Activated T-helper 1 cell treated with anti-CD3 and anti-CD28 coated beads, Interleukin-12 subunit alpha, Interleukin-12 subunit beta, Interleukin-2, Interleukin-4 antibody, amounts not matched to agents 30 ng/mL and 10 ng/mL and 1 ng/mL, durations not matched to agents 14 hours and 24 hours and 36 hours (primary cell): ENCODE results near the gene OR2B2. TPM values are rescaled to one million over a fixed set of nuclear protein-coding genes. Genes with fewer than 3 reads are reported as not detected.

Source experiments
- DNase-seq: peaks from one replicate; pipeline ENCODE4 v3.0.0; 2021; ENCODE audit warnings: low spot score
- H3K27ac Mint-ChIP-seq: one replicate; pipeline ENCODE4 v1.8.0; 2021; ENCODE audit warnings: mild to moderate bottlenecking, mixed read lengths
- H3K27me3 Mint-ChIP-seq: one replicate; pipeline ENCODE4 v1.8.0; 2022; ENCODE audit warnings: mild to moderate bottlenecking, moderate library complexity, mixed read lengths; ENCODE audit not compliant: insufficient read depth
- H3K36me3 Mint-ChIP-seq: one replicate; pipeline ENCODE4 v1.8.0; 2021; ENCODE audit warnings: low read depth, mixed read lengths
- H3K4me1 Mint-ChIP-seq: one replicate; pipeline ENCODE4 v1.8.0; 2021; ENCODE audit warnings: low read depth, mixed read lengths
- H3K4me3 Mint-ChIP-seq: one replicate; pipeline ENCODE4 v1.8.0; 2021; ENCODE audit warnings: mild to moderate bottlenecking, moderate library complexity, mixed read lengths
- H3K9me3 Mint-ChIP-seq: one replicate; pipeline ENCODE4 v1.8.0; 2021; ENCODE audit warnings: mixed read lengths
- intact Hi-C: fragments of 100-400 bp; cut with micrococcal nuclease; formaldehyde crosslinking; loops from one replicate; pipeline ENCODE4 v1.15.1; 2024
- total RNA-seq: library from RNA; stranded (reverse); gene quantifications from 2 replicates; pipeline ENCODE4 v1.2.3, GENCODE V29; 2022

OR2B2 gene
- total RNA-seq, 1 donor from 2014 or later, result not detected

- Mint-ChIP-seq H3K36me3 (peaks cover 1% of the 10 kb centered on the region), H3K9me3 (no peaks in the 10 kb centered on the region), H3K4me3 (no peak overlapping the region), H3K27ac (no peak overlapping the region), H3K27me3 (no peaks in the 10 kb centered on the region), H3K4me1 (peaks cover 61% of the 10 kb centered on the region)
- intact Hi-C loops, result loop anchor here (5.0 to 10.0 kb wide), 5 partner anchors 1294 to 1769 kb away; partner anchors contain the start of gene ABT1
- DNase-seq, result no peak
These were observed 20.8 kb downstream of the OR2B2 start for GRCh38 chr6:27891320-27891875.

- Mint-ChIP-seq H3K9me3 (no peaks in the 10 kb centered on the region), H3K4me3 (peak overlapping the region; percentile 75), H3K27me3 (no peaks in the 10 kb centered on the region), H3K4me1 (peaks cover 57% of the 10 kb centered on the region), H3K27ac (no peak overlapping the region), H3K36me3 (peaks cover 1% of the 10 kb centered on the region)
- intact Hi-C loops, result loop anchor here (1.0 to 10.0 kb wide), 6 partner anchors 17 to 1768 kb away; partner anchors contain the start of gene ABT1
- DNase-seq, result peak; percentile 87
These were observed 21.5 kb downstream of the OR2B2 start for GRCh38 chr6:27890445-27891319.

- H3K9me3 Mint-ChIP-seq, result no peaks in the 10 kb centered on the region
- no peak overlapping the region for H3K27ac Mint-ChIP-seq
- no peaks in the 10 kb centered on the region for H3K27me3 Mint-ChIP-seq
- peaks cover 1% of the 10 kb centered on the region for H3K36me3 Mint-ChIP-seq
- H3K4me3 Mint-ChIP-seq, result peak overlapping the region; percentile 75
- intact Hi-C loops, result loop anchor here (1.0 to 10.0 kb wide), 6 partner anchors 17 to 1768 kb away; partner anchors contain the start of gene ABT1
- H3K4me1 Mint-ChIP-seq, result peaks cover 57% of the 10 kb centered on the region
- peak; percentile 7 for DNase-seq
These were observed 22.4 kb downstream of the OR2B2 start for GRCh38 chr6:27889628-27890444.

- no peak overlapping the region for H3K27ac Mint-ChIP-seq
- intact Hi-C loops, result no loop called here
- no peak for DNase-seq
- H3K4me3 Mint-ChIP-seq, result peak overlapping the region; percentile 75
- peaks cover 57% of the 10 kb centered on the region for H3K4me1 Mint-ChIP-seq
- no peaks in the 10 kb centered on the region for H3K9me3 Mint-ChIP-seq
- H3K27me3 Mint-ChIP-seq, result no peaks in the 10 kb centered on the region
- peaks cover 1% of the 10 kb centered on the region for H3K36me3 Mint-ChIP-seq
These were observed 22.9 kb downstream of the OR2B2 start for GRCh38 chr6:27889275-27889627.

GRCh38 chr6:27888566-27888965 lies 23.6 kb downstream of the OR2B2 start:
- intact Hi-C loops, result loop anchor here (1.0 kb wide), 1 partner anchor 8 kb away; no protein-coding TSS in a partner anchor
- H3K9me3 Mint-ChIP-seq, result no peaks in the 10 kb centered on the region
- peaks cover 1% of the 10 kb centered on the region for H3K36me3 Mint-ChIP-seq
- DNase-seq, result no peak
- H3K27me3 Mint-ChIP-seq, result no peaks in the 10 kb centered on the region
- H3K4me1 Mint-ChIP-seq, result peaks cover 56% of the 10 kb centered on the region
- H3K4me3 Mint-ChIP-seq, result no peak overlapping the region
- peak overlapping the region; percentile 48 for H3K27ac Mint-ChIP-seq

GRCh38 chr6:27886073-27886472 lies 26.1 kb downstream of the OR2B2 start:
- Mint-ChIP-seq H3K36me3 (no peaks in the 10 kb centered on the region), H3K4me3 (no peak overlapping the region), H3K27ac (no peak overlapping the region), H3K9me3 (no peaks in the 10 kb centered on the region), H3K27me3 (no peaks in the 10 kb centered on the region), H3K4me1 (peaks cover 32% of the 10 kb centered on the region)
- DNase-seq, result no peak
- intact Hi-C loops, result no loop called here

GRCh38 chr6:27883136-27883535 lies 29.1 kb downstream of the OR2B2 start:
- intact Hi-C loops, result no loop called here
- no peak overlapping the region for H3K27ac Mint-ChIP-seq
- peaks cover 6% of the 10 kb centered on the region for H3K4me1 Mint-ChIP-seq
- no peaks in the 10 kb centered on the region for H3K9me3 Mint-ChIP-seq
- DNase-seq, result no peak
- no peaks in the 10 kb centered on the region for H3K27me3 Mint-ChIP-seq
- no peaks in the 10 kb centered on the region for H3K36me3 Mint-ChIP-seq
- H3K4me3 Mint-ChIP-seq, result no peak overlapping the region

GRCh38 chr6:27882624-27883023 lies 29.6 kb downstream of the OR2B2 start:
- Mint-ChIP-seq H3K4me3 (no peak overlapping the region), H3K4me1 (peaks cover 1% of the 10 kb centered on the region), H3K9me3 (no peaks in the 10 kb centered on the region), H3K27me3 (no peaks in the 10 kb centered on the region), H3K36me3 (no peaks in the 10 kb centered on the region), H3K27ac (no peak overlapping the region)
- no peak for DNase-seq
- intact Hi-C loops, result no loop called here

GRCh38 chr6:27879837-27880236 lies 32.4 kb downstream of the OR2B2 start:
- H3K27ac Mint-ChIP-seq, result peak overlapping the region; percentile 23
- no peak for DNase-seq
- H3K9me3 Mint-ChIP-seq, result no peaks in the 10 kb centered on the region
- no peaks in the 10 kb centered on the region for H3K27me3 Mint-ChIP-seq
- intact Hi-C loops, result loop anchor here (1.0 kb wide), 1 partner anchor 8 kb away; no protein-coding TSS in a partner anchor
- no peak overlapping the region for H3K4me3 Mint-ChIP-seq
- H3K4me1 Mint-ChIP-seq, result no peaks in the 10 kb centered on the region
- H3K36me3 Mint-ChIP-seq, result no peaks in the 10 kb centered on the region

- Mint-ChIP-seq H3K36me3 (no peaks in the 10 kb centered on the region), H3K4me1 (peaks cover 47% of the 10 kb centered on the region), H3K4me3 (peak overlapping the region; percentile 88), H3K27me3 (no peaks in the 10 kb centered on the region), H3K27ac (peak overlapping the region; percentile 96), H3K9me3 (no peaks in the 10 kb centered on the region)
- no peak for DNase-seq
- intact Hi-C loops, result no loop called here
These were observed 38.2 kb downstream of the OR2B2 start for GRCh38 chr6:27874016-27874415.

GRCh38 chr6:27873021-27873940 lies 38.9 kb downstream of the OR2B2 start:
- DNase-seq, result peak; percentile 78
- Mint-ChIP-seq H3K4me1 (peaks cover 52% of the 10 kb centered on the region), H3K27ac (peak overlapping the region; percentile 96), H3K36me3 (no peaks in the 10 kb centered on the region), H3K27me3 (no peaks in the 10 kb centered on the region), H3K9me3 (no peaks in the 10 kb centered on the region), H3K4me3 (peak overlapping the region; percentile 88)
- intact Hi-C loops, result loop anchor here (1.0 to 2.0 kb wide), 7 partner anchors 8 to 1852 kb away; a partner anchor contains a TSS

GRCh38 chr6:27872642-27873020 lies 39.6 kb downstream of the OR2B2 start:
- H3K27ac Mint-ChIP-seq, result peak overlapping the region; percentile 96
- DNase-seq, result peak; percentile 41
- intact Hi-C loops, result loop anchor here (1.0 to 2.0 kb wide), 10 partner anchors 7 to 1852 kb away; a partner anchor contains a TSS
- peak overlapping the region; percentile 88 for H3K4me3 Mint-ChIP-seq
- H3K9me3 Mint-ChIP-seq, result no peaks in the 10 kb centered on the region
- no peaks in the 10 kb centered on the region for H3K36me3 Mint-ChIP-seq
- H3K4me1 Mint-ChIP-seq, result peaks cover 59% of the 10 kb centered on the region
- no peaks in the 10 kb centered on the region for H3K27me3 Mint-ChIP-seq
